ENCODE results near the gene UNG. TPM values are rescaled to one million over a fixed set of nuclear protein-coding genes. Genes with fewer than 3 reads are reported as not detected.
A peak's percentile ranks its signal among the peaks of the same experiment; 100 is the strongest.

UNG gene
- total RNA-seq, 1 experiment from 2014 or later, result 74.4 TPM

DNA sequence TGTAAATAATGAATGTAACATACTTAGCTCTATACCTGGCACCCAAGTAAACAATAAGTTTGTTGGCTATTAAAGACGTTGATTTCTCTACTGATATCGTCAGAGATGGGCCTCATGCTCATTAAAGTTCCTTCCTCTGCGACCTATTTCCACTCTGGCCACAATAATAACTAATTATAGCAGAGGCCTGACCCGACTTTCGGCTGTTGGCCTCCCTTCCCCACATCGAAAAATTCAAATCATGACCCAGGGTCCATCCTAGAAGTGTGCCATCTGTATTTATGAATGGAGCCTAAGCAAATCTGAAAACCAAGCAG is 45.3 kb upstream of the UNG start:
- Histone ChIP-seq H3K4me1 (ENCODE audit: control insufficient read depth, insufficient read depth, low read length) (peaks cover 8% of the 10 kb centered on the region; the same call in 1 of the 2 replicates), H3K36me3 (ENCODE audit: control insufficient read depth, insufficient read depth, low read length) (no peaks in the 10 kb centered on the region), H3K27ac (ENCODE audit: low read length) (peak overlapping the region; percentile 85), H3K27me3 (ENCODE audit: control insufficient read depth, insufficient read depth, low read length) (no peaks in the 10 kb centered on the region), H3K4me3 (ENCODE audit: low read depth in 2 of 2, low read length in 2 of 2) (peak overlapping the region; percentile 79 to 93), H3K9me3 (ENCODE audit: control insufficient read depth, insufficient read depth, low read depth, low read length) (no peaks in the 10 kb centered on the region)
- ATAC-seq (no peak; the same call in 1 of the 2 replicates), DNase-seq (ENCODE audit: low read depth, low spot score) (no peak)
- in situ Hi-C loops (cut with HindIII; ENCODE audit: low pct_unique_long_range_greater_than_20kb, low sequenced_read_pairs), result no loop called here
- intact Hi-C loops (cut with micrococcal nuclease; ENCODE audit: unreplicated experiment), result no loop called here
- TF ChIP-seq POLR2AphosphoS5 (IDR thresholded peaks at IDR 0.05; ENCODE audit: low read depth, low read length) (no peak), SIN3A (IDR thresholded peaks at IDR 0.05; ENCODE audit: borderline replicate concordance, insufficient read depth, low read depth, low read length) (no peak)
- POLR2A ChIA-PET, result no interaction called here
- CTCF ChIA-PET, result no interaction called here
- no TSS peak for BruUV-seq (replicated peaks)

DNA sequence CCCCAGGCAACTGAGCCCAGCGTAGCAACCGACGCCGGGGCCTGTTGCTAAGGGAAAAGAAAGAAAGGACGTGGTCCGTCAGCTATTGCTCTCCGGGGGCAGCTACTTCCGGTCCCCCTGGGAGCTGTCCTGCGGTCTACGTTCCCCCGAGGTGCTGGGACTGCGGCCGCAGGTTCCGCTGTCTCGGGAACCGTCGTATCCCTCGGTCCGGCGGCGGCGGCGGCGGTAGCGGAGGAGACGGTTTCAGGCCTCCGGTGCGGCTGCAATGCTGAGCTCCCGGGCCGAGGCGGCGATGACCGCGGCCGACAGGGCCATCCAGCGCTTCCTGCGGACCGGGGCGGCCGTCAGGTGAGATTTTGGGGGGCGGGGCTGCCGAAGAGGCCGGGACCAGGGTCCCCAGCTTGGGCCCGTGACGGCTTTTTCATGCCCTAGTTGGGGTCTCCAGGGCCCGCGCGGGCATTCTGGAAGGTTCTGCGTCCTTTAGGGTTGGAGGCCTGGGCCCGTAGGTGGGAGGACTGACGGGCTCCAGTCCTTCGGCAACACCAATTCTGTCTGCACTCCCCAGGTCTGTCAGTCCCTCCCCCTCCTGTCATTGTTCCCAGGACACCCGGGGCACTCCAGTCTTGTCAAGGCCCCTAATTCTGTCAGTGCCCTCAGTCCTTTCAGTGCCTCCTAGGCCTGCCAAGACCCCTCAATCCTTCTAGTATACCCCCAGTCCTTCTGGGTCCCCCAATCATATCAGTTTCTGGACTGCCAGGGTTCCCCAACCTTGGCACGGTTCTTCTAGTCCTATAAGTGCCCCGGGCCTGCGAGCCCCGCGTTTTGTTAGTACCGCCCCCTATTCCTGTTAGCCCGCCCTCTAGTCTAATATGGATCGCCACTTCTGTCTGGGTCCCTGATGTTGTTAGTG is 44.7 kb upstream of the UNG start, which contains the start of gene USP30:
Gene USP30, plus strand, starts transcription at position 163 of the 910 bp plus-strand sequence. Its CDS starts 103 bp downstream, at position 266.
- Histone ChIP-seq H3K27me3 (ENCODE audit: control insufficient read depth, insufficient read depth, low read length) (no peaks in the 10 kb centered on the region), H3K4me3 (ENCODE audit: low read depth in 2 of 2, low read length in 2 of 2) (peak within 1 kb of the TSS; percentile 79 to 93), H3K36me3 (ENCODE audit: control insufficient read depth, insufficient read depth, low read length) (no peaks in the 10 kb centered on the region), H3K9me3 (ENCODE audit: control insufficient read depth, insufficient read depth, low read depth, low read length) (no peaks in the 10 kb centered on the region), H3K27ac (ENCODE audit: low read length) (peak within 1 kb of the TSS; percentile 85), H3K4me1 (ENCODE audit: control insufficient read depth, insufficient read depth, low read length) (peaks cover 8% of the 10 kb centered on the region; the same call in 1 of the 2 replicates)
- ATAC-seq (peak; percentile 95), DNase-seq (ENCODE audit: low read depth, low spot score) (no peak)
- intact Hi-C loops (cut with micrococcal nuclease; ENCODE audit: unreplicated experiment) (no loop called here), in situ Hi-C loops (cut with HindIII; ENCODE audit: low pct_unique_long_range_greater_than_20kb, low sequenced_read_pairs) (no loop called here)
- CTCF ChIA-PET, result no interaction called here
- no TSS peak for BruUV-seq (replicated peaks)
- POLR2A ChIA-PET, result no interaction called here
- TF ChIP-seq POLR2AphosphoS5 (IDR thresholded peaks at IDR 0.05; ENCODE audit: low read depth, low read length) (peak; percentile 66; the same call in 1 of the 2 replicates), SIN3A (IDR thresholded peaks at IDR 0.05; ENCODE audit: borderline replicate concordance, insufficient read depth, low read depth, low read length) (peak; percentile 98; the same call in 1 of the 2 replicates), TCF7L2 (IDR thresholded peaks at IDR 0.05; ENCODE audit: low read depth, low read length) (peak; percentile 37; the same call in 1 of the 2 replicates)
- TF ChIP-seq, protein P1, sequence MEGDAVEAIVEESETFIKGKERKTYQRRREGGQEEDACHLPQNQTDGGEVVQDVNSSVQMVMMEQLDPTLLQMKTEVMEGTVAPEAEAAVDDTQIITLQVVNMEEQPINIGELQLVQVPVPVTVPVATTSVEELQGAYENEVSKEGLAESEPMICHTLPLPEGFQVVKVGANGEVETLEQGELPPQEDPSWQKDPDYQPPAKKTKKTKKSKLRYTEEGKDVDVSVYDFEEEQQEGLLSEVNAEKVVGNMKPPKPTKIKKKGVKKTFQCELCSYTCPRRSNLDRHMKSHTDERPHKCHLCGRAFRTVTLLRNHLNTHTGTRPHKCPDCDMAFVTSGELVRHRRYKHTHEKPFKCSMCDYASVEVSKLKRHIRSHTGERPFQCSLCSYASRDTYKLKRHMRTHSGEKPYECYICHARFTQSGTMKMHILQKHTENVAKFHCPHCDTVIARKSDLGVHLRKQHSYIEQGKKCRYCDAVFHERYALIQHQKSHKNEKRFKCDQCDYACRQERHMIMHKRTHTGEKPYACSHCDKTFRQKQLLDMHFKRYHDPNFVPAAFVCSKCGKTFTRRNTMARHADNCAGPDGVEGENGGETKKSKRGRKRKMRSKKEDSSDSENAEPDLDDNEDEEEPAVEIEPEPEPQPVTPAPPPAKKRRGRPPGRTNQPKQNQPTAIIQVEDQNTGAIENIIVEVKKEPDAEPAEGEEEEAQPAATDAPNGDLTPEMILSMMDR (IDR thresholded peaks at IDR 0.05), result no peak
- TF ChIP-seq, protein P2, sequence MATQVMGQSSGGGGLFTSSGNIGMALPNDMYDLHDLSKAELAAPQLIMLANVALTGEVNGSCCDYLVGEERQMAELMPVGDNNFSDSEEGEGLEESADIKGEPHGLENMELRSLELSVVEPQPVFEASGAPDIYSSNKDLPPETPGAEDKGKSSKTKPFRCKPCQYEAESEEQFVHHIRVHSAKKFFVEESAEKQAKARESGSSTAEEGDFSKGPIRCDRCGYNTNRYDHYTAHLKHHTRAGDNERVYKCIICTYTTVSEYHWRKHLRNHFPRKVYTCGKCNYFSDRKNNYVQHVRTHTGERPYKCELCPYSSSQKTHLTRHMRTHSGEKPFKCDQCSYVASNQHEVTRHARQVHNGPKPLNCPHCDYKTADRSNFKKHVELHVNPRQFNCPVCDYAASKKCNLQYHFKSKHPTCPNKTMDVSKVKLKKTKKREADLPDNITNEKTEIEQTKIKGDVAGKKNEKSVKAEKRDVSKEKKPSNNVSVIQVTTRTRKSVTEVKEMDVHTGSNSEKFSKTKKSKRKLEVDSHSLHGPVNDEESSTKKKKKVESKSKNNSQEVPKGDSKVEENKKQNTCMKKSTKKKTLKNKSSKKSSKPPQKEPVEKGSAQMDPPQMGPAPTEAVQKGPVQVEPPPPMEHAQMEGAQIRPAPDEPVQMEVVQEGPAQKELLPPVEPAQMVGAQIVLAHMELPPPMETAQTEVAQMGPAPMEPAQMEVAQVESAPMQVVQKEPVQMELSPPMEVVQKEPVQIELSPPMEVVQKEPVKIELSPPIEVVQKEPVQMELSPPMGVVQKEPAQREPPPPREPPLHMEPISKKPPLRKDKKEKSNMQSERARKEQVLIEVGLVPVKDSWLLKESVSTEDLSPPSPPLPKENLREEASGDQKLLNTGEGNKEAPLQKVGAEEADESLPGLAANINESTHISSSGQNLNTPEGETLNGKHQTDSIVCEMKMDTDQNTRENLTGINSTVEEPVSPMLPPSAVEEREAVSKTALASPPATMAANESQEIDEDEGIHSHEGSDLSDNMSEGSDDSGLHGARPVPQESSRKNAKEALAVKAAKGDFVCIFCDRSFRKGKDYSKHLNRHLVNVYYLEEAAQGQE (IDR thresholded peaks at IDR 0.05; ENCODE audit: insufficient read depth in 1 of 2, low read depth in 2 of 2, low read length in 1 of 2), result peak in 1 of 2 experiments; percentile 60; a peak in 2 of 4 replicates
